HCT116 (cell line): ENCODE results near the gene METRN. TPM values are rescaled to one million over a fixed set of nuclear protein-coding genes. Genes with fewer than 3 reads are reported as not detected.

Experiments used
- ATAC-seq: fragments of 200-7000 bp; cut with Tn5 transposase; 2 replicates; pipeline ENCODE4 v1.9.1; 2020; ENCODE audit warnings: mild to moderate bottlenecking, moderate library complexity
- BruUV-seq: library from RNA; stranded (reverse); fragments of 400-500 nt; replicated peaks from 2 replicates; lab custom pipeline; 2021; lab: Mats Ljungman, UMichigan
- CTCF ChIA-PET: fragments of 300-600 bp; sonication (Branson Sonifier 250); formaldehyde crosslinking; loops from one replicate; lab custom pipeline; 2021; ENCODE audit warnings: antibody characterized with exemption; lab: Charles Lee
- POLR2A ChIA-PET: fragments of 300-600, 350-600 bp; sonication (Branson Sonifier 250); formaldehyde crosslinking; loops from one replicate; lab custom pipeline; 2021; ENCODE audit warnings: antibody characterized with exemption; lab: Charles Lee
- RAD21 ChIA-PET, 2 experiments: fragments of 300-600 bp; sonication (Branson Sonifier 250); formaldehyde crosslinking; loops; one replicate each; lab custom pipeline; 2023; ENCODE audit warnings: low total read pairs in 2 of 2; ENCODE audit not compliant: uncharacterized antibody in 2 of 2, unreplicated experiment in 2 of 2, low non-redundant PET in 1 of 2; lab: Charles Lee
- DNase-seq: peaks from one replicate; pipeline ENCODE4 v3.0.0-alpha.2; 2010; ENCODE audit warnings: low read depth, low spot score
- H2AFZ ChIP-seq: fragments of 200-600 bp; shearing (Covaris generic), sonication (generic); 2 replicates; pipeline ENCODE4 v1.6.1; 2017; ENCODE audit warnings: low read depth, mixed run types, mixed read lengths, antibody characterized with exemption, low read length; ENCODE audit not compliant: poor library complexity, severe bottlenecking
- H3K27ac ChIP-seq: 2 replicates; pipeline ENCODE4 v1.5.1; 2012; ENCODE audit warnings: low read depth, low read length
- H3K27me3 ChIP-seq: fragments of 200-600 bp; sonication (generic); 2 replicates; pipeline ENCODE4 v1.6.1; 2016; ENCODE audit warnings: mixed run types, low read length, mixed read lengths; ENCODE audit not compliant: insufficient read depth
- H3K36me3 ChIP-seq, 2 experiments: fragments of 200-500 bp in 1 of 2; fragments of 200-600 bp in 1 of 2; sonication (Bioruptor generic) in 1 of 2; sonication (generic) in 1 of 2; 2 replicates each; pipeline versions ENCODE4 v1.5.1 to v1.6.1; 2014 to 2016; ENCODE audit warnings: low read length in 2 of 2, inconsistent platforms in 1 of 2, mixed read lengths in 1 of 2, mixed run types in 1 of 2; ENCODE audit not compliant: insufficient read depth in 2 of 2, control insufficient read depth in 1 of 2
- H3K4me1 ChIP-seq, 2 experiments: fragments of 200-600 bp in 1 of 2; sonication (generic) in 1 of 2; 2 replicates each; pipeline versions ENCODE4 v1.5.1 to v1.6.1; 2012 to 2017; ENCODE audit warnings: low read length in 2 of 2, inconsistent platforms in 1 of 2, mild to moderate bottlenecking in 1 of 2, mixed read lengths in 1 of 2, mixed run types in 1 of 2, moderate library complexity in 1 of 2; ENCODE audit not compliant: insufficient read depth in 2 of 2, control insufficient read depth in 1 of 2
- H3K4me2 ChIP-seq: fragments of 200-600 bp; sonication (generic); 2 replicates; pipeline ENCODE4 v1.6.1; 2017; ENCODE audit warnings: mixed run types, low read length, mixed read lengths
- H3K4me3 ChIP-seq, 2 experiments: fragments of 200-600 bp in 1 of 2; sonication (generic) in 1 of 2; replicated peaks in 1 of 2; 2 replicates each; pipeline ENCODE4 v1.5.1; 2011 to 2016; ENCODE audit warnings: low read length in 2 of 2, control low read depth in 1 of 2, low read depth in 1 of 2, mild to moderate bottlenecking in 1 of 2, mixed read lengths in 1 of 2, mixed run types in 1 of 2
- H3K79me2 ChIP-seq: fragments of 200-600 bp; sonication (generic); 2 replicates; pipeline ENCODE4 v1.6.1; 2017; ENCODE audit warnings: mild to moderate bottlenecking, mixed run types, low read length, moderate library complexity, mixed read lengths; ENCODE audit not compliant: insufficient read depth
- H3K9ac ChIP-seq: fragments of 200-600 bp; sonication (generic); 2 replicates; pipeline ENCODE4 v1.6.1; 2016; ENCODE audit warnings: low read length, mixed read lengths
- H3K9me2 ChIP-seq: fragments of 200-600 bp; sonication (generic), shearing (Covaris generic); 2 replicates; pipeline ENCODE4 v1.6.1; 2017; ENCODE audit warnings: mixed run types, mild to moderate bottlenecking, moderate library complexity; ENCODE audit not compliant: insufficient read depth
- H3K9me3 ChIP-seq, 2 experiments: fragments of 200-500 bp in 1 of 2; fragments of 200-600 bp in 1 of 2; sonication (Bioruptor generic) in 1 of 2; sonication (generic) in 1 of 2; 2 replicates each; pipeline ENCODE4 v1.6.1; 2014 to 2017; ENCODE audit warnings: low read length in 2 of 2, mixed read lengths in 2 of 2, inconsistent platforms in 1 of 2, low read depth in 1 of 2, mild to moderate bottlenecking in 1 of 2, mixed run types in 1 of 2, moderate library complexity in 1 of 2; ENCODE audit not compliant: control insufficient read depth in 1 of 2, insufficient read depth in 1 of 2
- H4K20me1 ChIP-seq: fragments of 200-600 bp; sonication (generic), shearing (Covaris generic); 2 replicates; pipeline ENCODE4 v1.6.1; 2017; ENCODE audit warnings: mixed run types, mild to moderate bottlenecking, moderate library complexity; ENCODE audit not compliant: insufficient read depth
- ATF3 ChIP-seq: IDR thresholded peaks from 2 replicates; pipeline ENCODE4 v1.6.1; 2012
- CEBPB ChIP-seq: IDR thresholded peaks from 2 replicates; pipeline ENCODE4 v1.6.1; 2012; ENCODE audit warnings: low read depth
- CTCF ChIP-seq, 3 experiments: fragments of 200-600 bp in 1 of 3; sonication (generic) in 1 of 3; IDR thresholded peaks in 2 of 3; conservative IDR thresholded peaks in 1 of 3; 2 replicates each; pipeline ENCODE4 v1.5.1; 2012 to 2017; ENCODE audit warnings: low read depth in 2 of 3, low read length in 2 of 3, antibody characterized with exemption in 1 of 3, borderline replicate concordance in 1 of 3, control low read depth in 1 of 3, mild to moderate bottlenecking in 1 of 3, mixed read lengths in 1 of 3, mixed run types in 1 of 3, moderate library complexity in 1 of 3; ENCODE audit not compliant: insufficient read depth in 1 of 3
- ELF1 ChIP-seq: IDR thresholded peaks from 2 replicates; pipeline ENCODE4 v1.6.1; 2012; ENCODE audit warnings: low read depth, borderline replicate concordance
- EZH2 ChIP-seq: fragments of 200-600 bp; sonication (generic); IDR thresholded peaks from 2 replicates; pipeline ENCODE4 v1.6.1; 2017; ENCODE audit warnings: antibody characterized with exemption, mixed run types
- EZH2phosphoT487 ChIP-seq: fragments of 200-600 bp; IDR thresholded peaks from 2 replicates; pipeline ENCODE4 v1.6.1; 2018; ENCODE audit warnings: antibody characterized with exemption, borderline replicate concordance
- FOSL1 ChIP-seq: IDR thresholded peaks from 2 replicates; pipeline ENCODE4 v1.6.1; 2012; ENCODE audit warnings: low read depth
- JUND ChIP-seq: IDR thresholded peaks from 2 replicates; pipeline ENCODE4 v1.6.1; 2012
- MAX ChIP-seq: IDR thresholded peaks from 2 replicates; pipeline ENCODE4 v1.6.1; 2012
- POLR2A ChIP-seq: IDR thresholded peaks from 2 replicates; pipeline ENCODE4 v1.7.0; 2011; ENCODE audit warnings: borderline replicate concordance; ENCODE audit not compliant: insufficient read depth, insufficient read length; ENCODE audit errors: extremely low read depth
- POLR2AphosphoS5 ChIP-seq: IDR thresholded peaks from 2 replicates; pipeline ENCODE4 v1.6.1; 2011; ENCODE audit warnings: mild to moderate bottlenecking, low read depth, low read length, moderate library complexity
- RAD21 ChIP-seq: IDR thresholded peaks from 2 replicates; pipeline ENCODE4 v1.6.1; 2012; ENCODE audit warnings: low read depth, mild to moderate bottlenecking
- REST ChIP-seq: IDR thresholded peaks from 2 replicates; pipeline ENCODE4 v1.6.1; 2012; ENCODE audit warnings: low read depth
- SIN3A ChIP-seq: IDR thresholded peaks from 2 replicates; pipeline ENCODE4 v1.6.1; 2012; ENCODE audit warnings: low read depth
- SP1 ChIP-seq: IDR thresholded peaks from 2 replicates; pipeline ENCODE4 v1.6.1; 2012; ENCODE audit warnings: low read depth
- SRF ChIP-seq: IDR thresholded peaks from 2 replicates; pipeline ENCODE4 v1.6.1; 2012; ENCODE audit warnings: low read depth
- YY1 ChIP-seq: IDR thresholded peaks from 2 replicates; pipeline ENCODE4 v1.6.1; 2011; ENCODE audit warnings: low read length, low read depth, moderate library complexity, mild to moderate bottlenecking; ENCODE audit not compliant: insufficient replicate concordance; ENCODE audit errors: extremely low read depth
- ZBTB33 ChIP-seq: IDR thresholded peaks from 2 replicates; pipeline ENCODE4 v1.6.1; 2011; ENCODE audit warnings: mild to moderate bottlenecking, low read length, moderate library complexity; ENCODE audit not compliant: insufficient replicate concordance; ENCODE audit errors: extremely low read depth
- ZFX ChIP-seq: fragments of 450-650 bp; IDR thresholded peaks from 2 replicates; pipeline ENCODE4 v1.6.1; 2017
- ZNF274 ChIP-seq: fragments of 200-500 bp; sonication (Bioruptor generic); IDR thresholded peaks from 2 replicates; pipeline ENCODE4 v1.6.1; 2014; ENCODE audit warnings: mild to moderate bottlenecking, low read depth, low read length, inconsistent platforms
- intact Hi-C: fragments of 100-400 bp; cut with micrococcal nuclease; formaldehyde crosslinking; loops from 2 replicates; pipeline ENCODE4 v1.10.0; 2022
- total RNA-seq: library from RNA; stranded (reverse); gene quantifications from one replicate; pipeline ENCODE4 v1.2.1, GENCODE V29; 2021; ENCODE audit not compliant: unreplicated experiment

METRN gene
- total RNA-seq, 1 experiment from 2014 or later, result 193 TPM

- H3K36me3 ChIP-seq, result peaks cover 0 to 19% of the 10 kb centered on the region in 2 experiments; a peak in 2 of 4 replicates
- peaks cover 5 to 27% of the 10 kb centered on the region in 2 experiments; a peak in 3 of 4 replicates for H3K4me1 ChIP-seq
- H3K9ac ChIP-seq, result no peak overlapping the region
- intact Hi-C loops, result no loop called here
- H3K9me2 ChIP-seq, result no peaks in the 10 kb centered on the region
- POLR2A ChIA-PET, result no interaction called here
- no peak overlapping the region for H3K27ac ChIP-seq
- no peak overlapping the region for H2AFZ ChIP-seq
- RAD21 ChIA-PET, result no interaction called here
- no peaks in the 10 kb centered on the region for H4K20me1 ChIP-seq
- TF ChIP-seq MAX, result no peak
- TF ChIP-seq POLR2A, result no peak
- no peak for TF ChIP-seq JUND
- no peak for TF ChIP-seq ZFX
- no peak for TF ChIP-seq ZBTB33
- TF ChIP-seq RAD21, result no peak
- no peak for TF ChIP-seq ZNF274
- TF ChIP-seq REST, result no peak
- no peak for TF ChIP-seq ELF1
- no peak for TF ChIP-seq EZH2phosphoT487
- no peak for TF ChIP-seq SIN3A
- no peak for TF ChIP-seq YY1
- no peak for TF ChIP-seq SP1
- TF ChIP-seq FOSL1, result no peak
- no peak for TF ChIP-seq EZH2
- no peak for TF ChIP-seq CEBPB
- no peak for TF ChIP-seq POLR2AphosphoS5
- no peak for TF ChIP-seq SRF
- no peak for TF ChIP-seq ATF3
- TF ChIP-seq CTCF (IDR thresholded peaks at IDR 0.05 in 2 of 3, conservative IDR thresholded peaks at IDR 0.05 in 1 of 3; ENCODE audit: borderline replicate concordance in 1 of 3, insufficient read depth in 1 of 3, low read depth in 2 of 3, low read length in 2 of 3), result no peak
- H3K4me3 ChIP-seq, result no peak overlapping the region
- no TSS peak for BruUV-seq
- ATAC-seq, result no peak
- no peaks in the 10 kb centered on the region for H3K27me3 ChIP-seq
- CTCF ChIA-PET, result no interaction called here
- no peak for DNase-seq
- H3K9me3 ChIP-seq, result no peaks in the 10 kb centered on the region
- H3K4me2 ChIP-seq, result no peak overlapping the region
- H3K79me2 ChIP-seq, result peaks cover 21% of the 10 kb centered on the region
These were observed 37.4 kb upstream of the METRN start for GRCh38 chr16:677316-678190.
